ENCODE measurements around the gene NEGR1.
A peak's percentile ranks its signal among the peaks of the same experiment; 100 is the strongest.

NEGR1 gene

DNA sequence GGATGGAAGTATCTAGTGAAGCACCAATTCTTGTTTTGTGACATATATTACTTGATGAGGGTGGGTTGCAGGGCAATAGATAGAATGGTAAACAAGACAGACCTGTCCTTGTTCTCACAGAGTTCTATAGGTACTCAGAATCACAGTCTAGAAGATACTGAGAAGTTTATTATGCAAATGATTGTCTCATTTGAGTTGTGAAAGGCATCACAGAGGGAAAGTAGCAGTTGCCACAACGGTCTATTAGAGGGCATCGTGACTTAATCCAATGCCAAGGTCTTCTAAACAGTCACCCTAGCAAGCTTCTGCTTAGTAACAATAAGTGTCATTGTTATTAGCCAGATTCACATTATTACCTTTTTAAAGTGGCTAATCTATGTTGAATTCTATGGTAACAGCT lies 626.7 kb downstream of the NEGR1 start:
- TF ChIP-seq, protein P1, sequence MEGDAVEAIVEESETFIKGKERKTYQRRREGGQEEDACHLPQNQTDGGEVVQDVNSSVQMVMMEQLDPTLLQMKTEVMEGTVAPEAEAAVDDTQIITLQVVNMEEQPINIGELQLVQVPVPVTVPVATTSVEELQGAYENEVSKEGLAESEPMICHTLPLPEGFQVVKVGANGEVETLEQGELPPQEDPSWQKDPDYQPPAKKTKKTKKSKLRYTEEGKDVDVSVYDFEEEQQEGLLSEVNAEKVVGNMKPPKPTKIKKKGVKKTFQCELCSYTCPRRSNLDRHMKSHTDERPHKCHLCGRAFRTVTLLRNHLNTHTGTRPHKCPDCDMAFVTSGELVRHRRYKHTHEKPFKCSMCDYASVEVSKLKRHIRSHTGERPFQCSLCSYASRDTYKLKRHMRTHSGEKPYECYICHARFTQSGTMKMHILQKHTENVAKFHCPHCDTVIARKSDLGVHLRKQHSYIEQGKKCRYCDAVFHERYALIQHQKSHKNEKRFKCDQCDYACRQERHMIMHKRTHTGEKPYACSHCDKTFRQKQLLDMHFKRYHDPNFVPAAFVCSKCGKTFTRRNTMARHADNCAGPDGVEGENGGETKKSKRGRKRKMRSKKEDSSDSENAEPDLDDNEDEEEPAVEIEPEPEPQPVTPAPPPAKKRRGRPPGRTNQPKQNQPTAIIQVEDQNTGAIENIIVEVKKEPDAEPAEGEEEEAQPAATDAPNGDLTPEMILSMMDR (IDR thresholded peaks at IDR 0.05; ENCODE audit: insufficient read depth, low read length, missing control alignments): no peak
- ChIA-PET CTCF (no interaction called here), POLR2A (no interaction called here)
- no peak overlapping the region for H3K4me3 ChIP-seq (ENCODE audit: low read depth, low read length)
- no peak for DNase-seq (ENCODE audit: low read depth, low spot score)

GRCh38 chr1:71653952-71654351 lies 628.4 kb downstream of the NEGR1 start:
- H3K4me3 ChIP-seq (ENCODE audit: low read depth, low read length): no peak overlapping the region
- no peak for DNase-seq (ENCODE audit: low read depth, low spot score)
- ChIA-PET POLR2A (no interaction called here), CTCF (no interaction called here)
- TF ChIP-seq, protein P1 (IDR thresholded peaks at IDR 0.05; ENCODE audit: insufficient read depth, low read length, missing control alignments): no peak

- no peak for DNase-seq (ENCODE audit: low read depth, low spot score)
- no peak overlapping the region for H3K4me3 ChIP-seq (ENCODE audit: low read depth, low read length)
- ChIA-PET POLR2A (interaction anchor here (0.7 to 1.4 kb wide), 2 partner anchors 9 to 631 kb away, joined by 3 read pairs; partner anchors contain the start of gene NEGR1), CTCF (interaction anchor here (1.0 to 1.3 kb wide), 4 partner anchors 11 to 387 kb away, joined by 3 read pairs; no protein-coding TSS in a partner anchor)
- TF ChIP-seq, protein P1 (IDR thresholded peaks at IDR 0.05; ENCODE audit: insufficient read depth, low read length, missing control alignments): no peak
Observed at GRCh38 chr1:71651214-71651613, 631.1 kb downstream of the NEGR1 start.

DNA sequence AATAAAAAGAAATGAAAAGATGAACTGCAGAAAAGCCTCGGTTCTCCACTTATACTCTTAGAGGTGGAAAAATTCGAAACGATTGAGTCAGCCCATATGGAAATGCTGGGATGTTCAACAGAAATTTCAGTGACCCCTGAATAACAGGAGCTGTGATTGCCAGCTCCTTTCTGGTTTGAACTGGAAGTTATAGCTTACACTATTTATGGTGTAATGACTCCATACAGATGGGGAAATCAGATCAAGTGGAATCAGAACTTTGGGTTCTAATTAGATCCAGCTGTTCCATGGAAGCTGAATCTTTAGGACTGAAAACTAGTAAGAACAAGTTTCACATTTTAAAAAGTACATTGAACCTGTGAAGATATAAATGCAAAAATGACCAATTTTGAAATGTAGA lies 632.2 kb downstream of the NEGR1 start:
- ChIA-PET POLR2A (interaction anchor here (1.4 kb wide), 1 partner anchor 10 kb away, joined by 3 read pairs; no protein-coding TSS in a partner anchor), CTCF (no interaction called here)
- H3K4me3 ChIP-seq (ENCODE audit: low read depth, low read length): no peak overlapping the region
- DNase-seq (ENCODE audit: low read depth, low spot score): peak; percentile 40
- TF ChIP-seq, protein P1 (IDR thresholded peaks at IDR 0.05; ENCODE audit: insufficient read depth, low read length, missing control alignments): no peak

DNA sequence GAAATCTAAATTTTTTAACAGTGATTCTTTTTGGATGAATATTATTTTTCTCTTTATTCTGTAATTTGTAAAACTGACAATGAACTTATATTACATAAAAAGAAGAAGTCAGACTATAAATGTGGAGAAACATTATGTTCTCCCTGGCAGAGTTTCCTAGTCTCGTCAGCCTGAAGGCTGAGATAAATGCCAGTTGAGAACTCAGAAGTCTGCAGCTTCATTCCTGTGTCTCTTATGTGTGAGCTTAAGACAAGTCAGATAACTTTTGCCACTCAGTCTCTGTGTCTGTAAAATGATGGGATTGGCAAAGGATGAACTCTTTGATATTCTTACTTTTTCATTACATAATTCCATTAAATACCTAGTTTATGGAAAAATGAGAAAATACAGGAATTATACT lies 632.7 kb downstream of the NEGR1 start:
- CTCF ChIA-PET: no interaction called here
- H3K4me3 ChIP-seq (ENCODE audit: low read depth, low read length): no peak overlapping the region
- DNase-seq (ENCODE audit: low read depth, low spot score): no peak
- POLR2A ChIA-PET: no interaction called here
- TF ChIP-seq, protein P1 (IDR thresholded peaks at IDR 0.05; ENCODE audit: insufficient read depth, low read length, missing control alignments): no peak

DNA sequence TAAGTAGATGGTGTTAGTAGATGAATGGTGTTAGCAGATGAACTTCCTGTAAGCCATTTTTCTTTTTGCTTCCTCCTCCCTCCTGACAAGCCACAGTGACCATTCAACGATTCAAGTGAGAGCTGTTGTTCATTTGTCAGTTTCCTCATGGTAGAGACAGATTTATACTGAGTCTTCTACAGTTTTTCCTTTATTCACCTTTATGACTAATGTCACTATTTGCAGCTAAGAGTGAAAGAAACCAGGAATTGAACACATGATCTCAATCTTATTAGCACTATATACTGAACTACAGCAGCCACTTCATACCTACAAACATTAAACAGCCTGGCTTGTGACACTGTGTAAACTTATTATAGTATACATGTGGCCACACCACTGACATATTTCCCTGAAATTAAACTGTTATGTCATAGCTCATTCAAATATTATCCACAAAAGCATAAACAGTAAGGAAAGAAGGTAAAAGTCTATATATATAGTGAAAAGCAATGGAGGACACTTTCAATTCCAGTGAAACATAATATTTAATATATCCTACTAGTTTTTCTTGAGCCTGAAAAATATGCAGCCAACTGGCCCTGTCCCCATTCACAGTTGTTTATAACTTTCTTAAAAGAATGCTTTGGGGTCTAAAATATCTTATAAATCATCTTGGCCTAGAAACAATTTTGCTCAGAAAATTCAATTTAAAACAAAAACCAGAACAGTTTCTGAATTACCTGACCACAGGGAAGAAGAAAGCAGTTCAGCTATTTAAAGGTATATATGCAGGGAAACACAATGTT lies 634.6 kb downstream of the NEGR1 start:
- H3K4me3 ChIP-seq (ENCODE audit: low read depth, low read length): no peak overlapping the region
- POLR2A ChIA-PET: no interaction called here
- DNase-seq (ENCODE audit: low read depth, low spot score): no peak
- TF ChIP-seq, protein P1 (IDR thresholded peaks at IDR 0.05; ENCODE audit: insufficient read depth, low read length, missing control alignments): no peak
- CTCF ChIA-PET: no interaction called here

Data from AG04449 (cell line).